LNCaP clone FGC (cell line): ENCODE data around the gene SOAT1.
"Not testable (repeated sequence)": the region's sequence is repeated elsewhere in the genome, so short reads cannot be mapped to it uniquely, and the experiment has no call there.

ENCODE experiments used
- DNase-seq: peaks from one replicate; pipeline ENCODE4 v3.0.0-alpha.2; 2011; ENCODE audit warnings: low read depth
- H3K4me3 ChIP-seq: 2 replicates; pipeline ENCODE4 v1.5.1; 2011; ENCODE audit warnings: mild to moderate bottlenecking, low read depth, low read length, control low read depth
- TF ChIP-seq, protein P1 (sequence below): IDR thresholded peaks from 2 replicates; pipeline ENCODE4 v1.5.1; 2012; ENCODE audit warnings: mild to moderate bottlenecking; ENCODE audit not compliant: control insufficient read depth, insufficient read depth; ENCODE audit errors: extremely low read depth

Gene SOAT1

GRCh38 chr1:179263121-179263520 is 30.5 kb upstream of the SOAT1 start:
- TF ChIP-seq, protein P1, sequence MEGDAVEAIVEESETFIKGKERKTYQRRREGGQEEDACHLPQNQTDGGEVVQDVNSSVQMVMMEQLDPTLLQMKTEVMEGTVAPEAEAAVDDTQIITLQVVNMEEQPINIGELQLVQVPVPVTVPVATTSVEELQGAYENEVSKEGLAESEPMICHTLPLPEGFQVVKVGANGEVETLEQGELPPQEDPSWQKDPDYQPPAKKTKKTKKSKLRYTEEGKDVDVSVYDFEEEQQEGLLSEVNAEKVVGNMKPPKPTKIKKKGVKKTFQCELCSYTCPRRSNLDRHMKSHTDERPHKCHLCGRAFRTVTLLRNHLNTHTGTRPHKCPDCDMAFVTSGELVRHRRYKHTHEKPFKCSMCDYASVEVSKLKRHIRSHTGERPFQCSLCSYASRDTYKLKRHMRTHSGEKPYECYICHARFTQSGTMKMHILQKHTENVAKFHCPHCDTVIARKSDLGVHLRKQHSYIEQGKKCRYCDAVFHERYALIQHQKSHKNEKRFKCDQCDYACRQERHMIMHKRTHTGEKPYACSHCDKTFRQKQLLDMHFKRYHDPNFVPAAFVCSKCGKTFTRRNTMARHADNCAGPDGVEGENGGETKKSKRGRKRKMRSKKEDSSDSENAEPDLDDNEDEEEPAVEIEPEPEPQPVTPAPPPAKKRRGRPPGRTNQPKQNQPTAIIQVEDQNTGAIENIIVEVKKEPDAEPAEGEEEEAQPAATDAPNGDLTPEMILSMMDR: no peak
- H3K4me3 ChIP-seq: no peak overlapping the region
- no peak for DNase-seq

GRCh38 chr1:179264507-179264906 is 29.1 kb upstream of the SOAT1 start:
- TF ChIP-seq, protein P1: no peak
- peak; percentile 47 for DNase-seq
- no peak overlapping the region for H3K4me3 ChIP-seq

GRCh38 chr1:179269071-179269470 is 24.5 kb upstream of the SOAT1 start:
- H3K4me3 ChIP-seq: no peak overlapping the region
- TF ChIP-seq, protein P1: no peak
- no peak for DNase-seq

GRCh38 chr1:179274424-179274823 is 19.2 kb upstream of the SOAT1 start:
- not testable (repeated sequence) for H3K4me3 ChIP-seq, DNase-seq

GRCh38 chr1:179278920-179279319 is 14.7 kb upstream of the SOAT1 start:
- TF ChIP-seq, protein P1: no peak
- H3K4me3 ChIP-seq: no peak overlapping the region
- no peak for DNase-seq

DNA sequence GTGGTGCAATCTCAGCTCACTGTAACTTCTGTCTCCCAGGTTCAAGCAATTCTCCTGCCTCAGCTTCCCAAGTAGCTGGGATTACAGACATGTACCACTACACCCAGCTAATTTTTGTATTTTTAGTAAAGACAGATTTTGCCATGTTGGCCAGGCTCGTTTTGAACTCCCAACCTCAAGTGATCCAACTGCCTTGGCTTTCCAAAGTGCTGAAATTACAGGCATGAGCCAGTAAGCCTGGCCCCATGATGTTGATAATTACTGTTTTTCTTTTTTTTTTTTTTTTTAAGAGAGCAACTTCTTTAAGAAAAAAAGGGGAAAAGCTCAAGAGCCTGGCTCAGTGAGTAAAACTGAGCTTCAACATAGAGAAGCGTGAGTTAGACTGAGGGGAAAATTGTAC is 9.6 kb upstream of the SOAT1 start:
- no peak for DNase-seq
- TF ChIP-seq, protein P1: no peak
- no peak overlapping the region for H3K4me3 ChIP-seq

DNA sequence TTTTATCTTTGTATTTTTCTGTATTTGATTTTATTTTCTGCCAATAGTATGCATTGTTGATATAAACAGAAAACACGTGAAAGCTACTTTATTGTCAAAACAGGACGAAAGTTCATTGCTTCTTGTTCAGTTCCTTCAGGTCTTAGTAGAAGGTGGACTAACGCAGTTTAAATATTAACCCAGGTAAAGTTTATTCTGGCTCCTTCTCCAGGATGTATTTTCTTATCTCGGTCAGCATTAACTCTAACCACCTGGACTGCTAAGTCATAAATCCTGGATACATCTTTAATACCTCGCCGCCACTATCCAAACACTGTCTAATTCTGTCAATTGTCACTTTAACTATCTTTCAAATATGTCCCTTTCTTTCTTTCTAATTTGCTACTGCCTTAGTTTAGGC is 5.7 kb upstream of the SOAT1 start:
- TF ChIP-seq, protein P1: no peak
- H3K4me3 ChIP-seq: no peak overlapping the region; the same call in 1 of the 2 replicates
- DNase-seq: peak; percentile 96
